ENCODE measurements around the gene KY. TPM values are rescaled to one million over a fixed set of nuclear protein-coding genes. Genes with fewer than 3 reads are reported as not detected.

Gene KY
- total and polyA plus RNA-seq, 10 of the 15 experiments (the other 5 are each of a cell fraction or from before 2014, with no cell fraction given) = 0.04 to 0.11 TPM; not detected in 8

DNA sequence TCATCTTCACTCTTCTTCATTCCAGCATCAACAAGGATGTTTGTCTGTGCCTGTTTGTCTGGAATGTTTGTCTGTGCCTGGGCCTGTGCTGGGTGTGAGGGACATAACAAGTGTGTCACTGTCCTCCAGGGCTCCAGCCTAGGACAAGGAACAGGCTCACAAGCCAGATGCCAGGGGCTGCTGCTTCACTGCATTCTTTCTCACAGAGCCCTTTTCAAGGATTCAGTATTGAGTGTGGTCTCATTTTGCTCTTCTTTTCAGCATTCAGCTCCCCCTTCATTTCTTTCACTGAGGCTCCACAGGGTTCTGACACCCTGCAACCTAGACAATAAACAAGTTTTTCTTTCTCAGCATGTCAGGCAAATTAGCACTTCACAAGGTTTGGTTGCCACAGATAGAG, 43.6 kb upstream of the KY start:
- Histone ChIP-seq H3K27me3 (replicated peaks in 1 of 2; ENCODE audit: control insufficient read depth in 2 of 2, insufficient read depth in 2 of 2, low read length in 1 of 2) (peaks cover 0 to 2% of the 10 kb centered on the region in 2 experiments; a peak in 2 of 4 replicates), H4K20me1 (ENCODE audit: control insufficient read depth, insufficient read depth) (no peaks in the 10 kb centered on the region), H3K36me3 (ENCODE audit: control insufficient read depth in 2 of 2, insufficient read depth in 2 of 2, low read length in 1 of 2) (no peaks in the 10 kb centered on the region), H3K79me2 (ENCODE audit: control insufficient read depth, insufficient read depth, low read length) (no peaks in the 10 kb centered on the region), H3K9me3 (replicated peaks; ENCODE audit: control insufficient read depth, insufficient read depth, low read length) (no peaks in the 10 kb centered on the region), H2AFZ (ENCODE audit: control insufficient read depth, low read depth, low read length) (no peak overlapping the region), H3K27ac (ENCODE audit: control insufficient read depth, insufficient read depth) (no peak overlapping the region), H3K9ac (ENCODE audit: control insufficient read depth, insufficient read depth, low read length) (no peak overlapping the region), H3K4me1 (ENCODE audit: control insufficient read depth, insufficient read depth, low read length) (no peaks in the 10 kb centered on the region), H3K4me2 (ENCODE audit: control insufficient read depth, insufficient read depth) (no peak overlapping the region), H3K4me3 (no peak overlapping the region)
- ChIA-PET CTCF (no interaction called here), POLR2A (no interaction called here), RAD21 (ENCODE audit: unreplicated experiment) (no interaction called here), SMC1A (ENCODE audit: uncharacterized antibody, unreplicated experiment) (no interaction called here)
- TF ChIP-seq TARDBP (IDR thresholded peaks at IDR 0.05; ENCODE audit: borderline replicate concordance) (no peak), ZBED1 (IDR thresholded peaks at IDR 0.05; ENCODE audit: borderline replicate concordance) (no peak), EP300 (IDR thresholded peaks at IDR 0.05; ENCODE audit: borderline replicate concordance in 1 of 2, control insufficient read depth in 1 of 2, low read depth in 2 of 2, low read length in 2 of 2) (no peak), IKZF2 (IDR thresholded peaks at IDR 0.05) (no peak), ZZZ3 (IDR thresholded peaks at IDR 0.05; ENCODE audit: control insufficient read depth, insufficient read length, low read depth) (no peak), ZNF274 (IDR thresholded peaks at IDR 0.05; ENCODE audit: insufficient read depth, insufficient read length) (no peak), BRCA1 (IDR thresholded peaks at IDR 0.05; ENCODE audit: low read depth, low read length) (no peak), HCFC1 (IDR thresholded peaks at IDR 0.05; ENCODE audit: low read length) (no peak), PRDM15 (CRISPR knock-in tag; IDR thresholded peaks at IDR 0.05) (no peak), JUND (IDR thresholded peaks at IDR 0.05; ENCODE audit: low read depth, low read length) (no peak), SMAD1 (IDR thresholded peaks at IDR 0.05; ENCODE audit: low read depth, partially characterized antibody) (no peak), EZH2 (IDR thresholded peaks at IDR 0.05; ENCODE audit: borderline replicate concordance, control insufficient read depth, low read depth, low read length) (no peak), CBX3 (IDR thresholded peaks at IDR 0.05; ENCODE audit: borderline replicate concordance, low read depth) (no peak), PML (IDR thresholded peaks at IDR 0.05; ENCODE audit: low read length) (no peak)
- TF ChIP-seq, protein P1, sequence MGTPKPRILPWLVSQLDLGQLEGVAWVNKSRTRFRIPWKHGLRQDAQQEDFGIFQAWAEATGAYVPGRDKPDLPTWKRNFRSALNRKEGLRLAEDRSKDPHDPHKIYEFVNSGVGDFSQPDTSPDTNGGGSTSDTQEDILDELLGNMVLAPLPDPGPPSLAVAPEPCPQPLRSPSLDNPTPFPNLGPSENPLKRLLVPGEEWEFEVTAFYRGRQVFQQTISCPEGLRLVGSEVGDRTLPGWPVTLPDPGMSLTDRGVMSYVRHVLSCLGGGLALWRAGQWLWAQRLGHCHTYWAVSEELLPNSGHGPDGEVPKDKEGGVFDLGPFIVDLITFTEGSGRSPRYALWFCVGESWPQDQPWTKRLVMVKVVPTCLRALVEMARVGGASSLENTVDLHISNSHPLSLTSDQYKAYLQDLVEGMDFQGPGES (IDR thresholded peaks at IDR 0.05) = no peak
- TF ChIP-seq, protein P2, sequence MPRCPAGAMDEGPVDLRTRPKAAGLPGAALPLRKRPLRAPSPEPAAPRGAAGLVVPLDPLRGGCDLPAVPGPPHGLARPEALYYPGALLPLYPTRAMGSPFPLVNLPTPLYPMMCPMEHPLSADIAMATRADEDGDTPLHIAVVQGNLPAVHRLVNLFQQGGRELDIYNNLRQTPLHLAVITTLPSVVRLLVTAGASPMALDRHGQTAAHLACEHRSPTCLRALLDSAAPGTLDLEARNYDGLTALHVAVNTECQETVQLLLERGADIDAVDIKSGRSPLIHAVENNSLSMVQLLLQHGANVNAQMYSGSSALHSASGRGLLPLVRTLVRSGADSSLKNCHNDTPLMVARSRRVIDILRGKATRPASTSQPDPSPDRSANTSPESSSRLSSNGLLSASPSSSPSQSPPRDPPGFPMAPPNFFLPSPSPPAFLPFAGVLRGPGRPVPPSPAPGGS (IDR thresholded peaks at IDR 0.05; ENCODE audit: borderline replicate concordance, insufficient read depth, low read depth, low read length, poor library complexity, severe bottlenecking) = no peak
- BruUV-seq (replicated peaks) = no TSS peak
- ATAC-seq (no peak), DNase-seq (ENCODE audit: low read depth, low spot score) (no peak), FAIRE-seq (no peak)
- in situ Hi-C loops (cut with MboI) (no loop called here), intact Hi-C loops (cut with micrococcal nuclease; ENCODE audit: unreplicated experiment) (no loop called here)
